ENCODE results near the gene NTM.

Gene NTM

GRCh38 chr11:131841925-131842635 is 471.7 kb downstream of the NTM start:
- DNase-seq, result no peak

- DNase-seq, result no peak
Measured at GRCh38 chr11:131845255-131845654, 474.8 kb downstream of the NTM start.

- DNase-seq, result no peak
Measured at GRCh38 chr11:131849485-131849884, 479.1 kb downstream of the NTM start.

GRCh38 chr11:131850507-131850906 is 480.1 kb downstream of the NTM start:
- DNase-seq, result no peak

GRCh38 chr11:131851964-131852755 is 481.7 kb downstream of the NTM start:
- no peak for DNase-seq

- no peak for DNase-seq
Measured at GRCh38 chr11:131852757-131853156, 482.3 kb downstream of the NTM start.

- DNase-seq, result no peak
Measured at GRCh38 chr11:131854391-131854790, 484.0 kb downstream of the NTM start.

- DNase-seq, result no peak
Measured at GRCh38 chr11:131855320-131855719, 484.9 kb downstream of the NTM start.

GRCh38 chr11:131857246-131857645 is 486.8 kb downstream of the NTM start:
- DNase-seq, result no peak

GRCh38 chr11:131858505-131858904 is 488.1 kb downstream of the NTM start:
- DNase-seq, result no peak

GRCh38 chr11:131859538-131860210 is 489.3 kb downstream of the NTM start:
- peak; percentile 34 for DNase-seq

- no peak for DNase-seq
Measured at GRCh38 chr11:131864228-131864627, 493.8 kb downstream of the NTM start.

- no peak for DNase-seq
Measured at GRCh38 chr11:131865860-131866259, 495.4 kb downstream of the NTM start.

- DNase-seq, result no peak
Measured at GRCh38 chr11:131866535-131867400, 496.4 kb downstream of the NTM start.

GRCh38 chr11:131867457-131868257 is 497.2 kb downstream of the NTM start:
- DNase-seq, result peak; percentile 64

- no peak for DNase-seq
Measured at GRCh38 chr11:131868629-131869507, 498.5 kb downstream of the NTM start.

GRCh38 chr11:131870305-131870704 is 499.9 kb downstream of the NTM start:
- no peak for DNase-seq

GRCh38 chr11:131871006-131871405 is 500.6 kb downstream of the NTM start:
- no peak for DNase-seq

GRCh38 chr11:131874070-131874469 is 503.7 kb downstream of the NTM start:
- DNase-seq, result no peak

- DNase-seq, result no peak
Measured at GRCh38 chr11:131875611-131876010, 505.2 kb downstream of the NTM start.

All from OCI-M1 (cell line).